ENCODE results near the gene EDEM1. TPM values are rescaled to one million over a fixed set of nuclear protein-coding genes. Genes with fewer than 3 reads are reported as not detected.
A peak's percentile ranks its signal among the peaks of the same experiment; 100 is the strongest.

Gene EDEM1
- total and polyA plus RNA-seq, 2 donors (not counting 1 experiment from before 2014, with no cell fraction given): 58.3 to 167 TPM

DNA sequence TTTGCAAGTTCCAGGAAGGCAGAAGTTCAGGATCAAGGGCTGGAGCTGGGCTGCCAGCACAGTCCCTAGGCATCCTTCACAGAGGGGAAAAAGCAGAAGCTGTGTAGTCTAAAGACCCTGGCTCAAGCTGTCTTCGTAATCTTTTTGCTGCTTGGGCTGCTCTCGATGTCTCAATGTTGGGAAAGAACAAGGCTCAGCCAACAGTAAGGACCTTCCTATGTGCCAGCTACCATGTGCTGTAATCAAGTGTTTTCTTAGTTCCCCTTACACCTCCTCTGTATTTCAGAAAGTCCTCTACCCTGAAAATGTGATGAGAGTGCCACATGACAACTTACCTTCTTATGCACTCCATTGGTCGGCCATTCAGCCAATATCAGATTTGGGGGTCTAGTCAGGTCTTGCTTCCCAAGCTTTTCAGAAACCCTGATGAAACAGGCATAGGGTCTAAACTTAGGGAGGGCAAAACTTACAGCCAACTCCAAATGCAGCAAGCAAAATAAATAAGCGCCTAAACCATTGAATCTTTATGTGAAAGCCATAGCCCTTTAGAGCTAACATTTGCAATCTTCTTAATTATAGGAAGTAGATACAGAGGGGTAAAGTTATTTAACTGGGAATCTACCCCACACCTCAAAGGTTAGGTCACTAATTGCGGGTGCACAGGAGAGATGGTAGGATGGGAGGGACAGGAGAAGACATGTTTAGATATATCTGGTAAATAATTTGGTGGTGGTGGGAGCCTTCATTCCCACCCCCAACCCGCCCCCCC, 1.2 kb upstream of the EDEM1 start:
- Histone ChIP-seq H3K4me3 (ENCODE audit: control extremely low read depth in 1 of 5, extremely low read depth in 1 of 5, insufficient read depth in 1 of 5, low read depth in 2 of 5, low read length in 4 of 5) (peak overlapping the region in 4 of 5 experiments; percentile 66 to 79 (median 70)), H4K20me1 (ENCODE audit: control insufficient read depth, insufficient read depth, low read length, poor library complexity, severe bottlenecking) (peaks cover 4% of the 10 kb centered on the region), H3K27me3 (replicated peaks in 1 of 4; ENCODE audit: control extremely low read depth in 1 of 4, control insufficient read depth in 3 of 4, insufficient read depth in 4 of 4, low read length in 3 of 4) (no peaks in the 10 kb centered on the region), H2AFZ (ENCODE audit: insufficient read depth, low read depth, low read length, poor library complexity, severe bottlenecking) (peak overlapping the region; percentile 11), H3K4me2 (replicated peaks; ENCODE audit: low read depth, low read length, poor library complexity, severe bottlenecking) (peak overlapping the region; percentile 93), H3K4me1 (ENCODE audit: control insufficient read depth in 2 of 2, insufficient read depth in 2 of 2, low read length in 2 of 2) (peaks cover 68 to 73% of the 10 kb centered on the region in 2 donors), H3K9me3 (ENCODE audit: control extremely low read depth in 1 of 3, control insufficient read depth in 2 of 3, insufficient read depth in 1 of 3, low read length in 2 of 3) (peaks cover 0 to 4% (median 0%) of the 10 kb centered on the region in 3 donors), H3K27ac (ENCODE audit: low read length in 2 of 2) (peak overlapping the region; percentile 29 to 80), H3K9ac (ENCODE audit: low read length) (peak overlapping the region; percentile 84), H3K79me2 (ENCODE audit: control insufficient read depth, insufficient read depth, low read length) (peaks cover 63% of the 10 kb centered on the region), H3K36me3 (replicated peaks in 1 of 2; ENCODE audit: control extremely low read depth in 1 of 2, control insufficient read depth in 1 of 2, extremely low read depth in 1 of 2, insufficient read depth in 2 of 2, low read length in 1 of 2) (no peaks in the 10 kb centered on the region)
- Mint-ChIP-seq H3K27me3 (no peaks in the 10 kb centered on the region), H3K4me3 (peak overlapping the region; percentile 99), H3K9me3 (ENCODE audit: insufficient read depth) (no peaks in the 10 kb centered on the region), H3K4me1 (peaks cover 69% of the 10 kb centered on the region), H3K27ac (peak overlapping the region; percentile 78)
- peak; percentile 52 for DNase-seq
- no peak for TF ChIP-seq EZH2 (IDR thresholded peaks at IDR 0.05; ENCODE audit: borderline replicate concordance, insufficient read depth, low read depth, low read length, poor library complexity, severe bottlenecking)
- TF ChIP-seq CTCF (IDR thresholded peaks at IDR 0.05): no peak
- ATAC-seq (ENCODE audit: low read depth): no peak
- CTCF ChIA-PET: interaction anchor here (1.0 to 3.5 kb wide), 5 partner anchors 11 to 50 kb away, joined by 4 to 17 read pairs (median 4); no protein-coding TSS in a partner anchor
- WGBS (ENCODE audit: insufficient coverage): 6% methylated on average over 2 of the region's 6 CpGs
- intact Hi-C loops (cut with micrococcal nuclease): loop anchor here (2.0 to 5.0 kb wide), 4 partner anchors 49 to 884 kb away; partner anchors contain the start of genes ITPR1 and SETMAR
- POLR2A ChIA-PET: interaction anchor here (0.6 to 4.9 kb wide), 5 partner anchors 8 to 347 kb away, joined by 3 to 58 read pairs (median 3); no protein-coding TSS in a partner anchor

- CTCF ChIA-PET: interaction anchor here (1.0 to 3.5 kb wide), 4 partner anchors 11 to 50 kb away, joined by 4 to 17 read pairs (median 4); no protein-coding TSS in a partner anchor
- ATAC-seq (ENCODE audit: low read depth): no peak
- no peaks in the 10 kb centered on the region for H3K36me3 ChIP-seq (replicated peaks in 1 of 2; ENCODE audit: control extremely low read depth in 1 of 2, control insufficient read depth in 1 of 2, extremely low read depth in 1 of 2, insufficient read depth in 2 of 2, low read length in 1 of 2)
These were observed 700 bp upstream of the EDEM1 start for GRCh38 chr3:5186858-5187155.

More at GRCh38 chr3:5186858-5187155, 700 bp upstream of the EDEM1 start:
- H3K9me3 ChIP-seq (ENCODE audit: control extremely low read depth in 1 of 3, control insufficient read depth in 2 of 3, insufficient read depth in 1 of 3, low read length in 2 of 3): peaks cover 0 to 4% (median 0%) of the 10 kb centered on the region in 3 donors
- intact Hi-C loops (cut with micrococcal nuclease): loop anchor here (1.0 to 5.0 kb wide), 6 partner anchors 10 to 885 kb away; partner anchors contain the start of genes ARL8B, ITPR1 and SETMAR
- POLR2A ChIA-PET: interaction anchor here (0.8 to 4.9 kb wide), 4 partner anchors 8 to 174 kb away, joined by 3 to 58 read pairs (median 4); no protein-coding TSS in a partner anchor
- Mint-ChIP-seq H3K9me3 (ENCODE audit: insufficient read depth) (no peaks in the 10 kb centered on the region), H3K4me3 (peak overlapping the region; percentile 99), H3K4me1 (peaks cover 69% of the 10 kb centered on the region), H3K27ac (peak overlapping the region; percentile 74), H3K27me3 (no peaks in the 10 kb centered on the region)
- H3K9ac ChIP-seq (ENCODE audit: low read length): peak overlapping the region; percentile 84
- H2AFZ ChIP-seq (ENCODE audit: insufficient read depth, low read depth, low read length, poor library complexity, severe bottlenecking): peak overlapping the region; percentile 74
- no peaks in the 10 kb centered on the region for H3K27me3 ChIP-seq (replicated peaks in 1 of 4; ENCODE audit: control extremely low read depth in 1 of 4, control insufficient read depth in 3 of 4, insufficient read depth in 4 of 4, low read length in 3 of 4)
- H3K4me2 ChIP-seq (replicated peaks; ENCODE audit: low read depth, low read length, poor library complexity, severe bottlenecking): peak overlapping the region; percentile 93
- peaks cover 68% of the 10 kb centered on the region for H3K79me2 ChIP-seq (ENCODE audit: control insufficient read depth, insufficient read depth, low read length)
- peaks cover 4% of the 10 kb centered on the region for H4K20me1 ChIP-seq (ENCODE audit: control insufficient read depth, insufficient read depth, low read length, poor library complexity, severe bottlenecking)
- H3K4me3 ChIP-seq (ENCODE audit: control extremely low read depth in 1 of 5, extremely low read depth in 1 of 5, insufficient read depth in 1 of 5, low read depth in 2 of 5, low read length in 4 of 5): peak overlapping the region; percentile 66 to 82 (median 70)
- 10% methylated on average over 2 of the region's 8 CpGs for WGBS (ENCODE audit: insufficient coverage)
- H3K4me1 ChIP-seq (ENCODE audit: control insufficient read depth in 2 of 2, insufficient read depth in 2 of 2, low read length in 2 of 2): peaks cover 69 to 74% of the 10 kb centered on the region in 2 donors
- no peak for TF ChIP-seq EZH2 (IDR thresholded peaks at IDR 0.05; ENCODE audit: borderline replicate concordance, insufficient read depth, low read depth, low read length, poor library complexity, severe bottlenecking)
- no peak for TF ChIP-seq CTCF (IDR thresholded peaks at IDR 0.05)
- DNase-seq: no peak
- H3K27ac ChIP-seq (ENCODE audit: low read length in 2 of 2): peak overlapping the region; percentile 69 to 80

Measured in B cell (primary cell).